Measurements from ENCODE around the gene MT2A.

- no peak for TF ChIP-seq ZNF207 (IDR thresholded peaks at IDR 0.05; ENCODE audit: borderline replicate concordance)
- TF ChIP-seq, protein P1, sequence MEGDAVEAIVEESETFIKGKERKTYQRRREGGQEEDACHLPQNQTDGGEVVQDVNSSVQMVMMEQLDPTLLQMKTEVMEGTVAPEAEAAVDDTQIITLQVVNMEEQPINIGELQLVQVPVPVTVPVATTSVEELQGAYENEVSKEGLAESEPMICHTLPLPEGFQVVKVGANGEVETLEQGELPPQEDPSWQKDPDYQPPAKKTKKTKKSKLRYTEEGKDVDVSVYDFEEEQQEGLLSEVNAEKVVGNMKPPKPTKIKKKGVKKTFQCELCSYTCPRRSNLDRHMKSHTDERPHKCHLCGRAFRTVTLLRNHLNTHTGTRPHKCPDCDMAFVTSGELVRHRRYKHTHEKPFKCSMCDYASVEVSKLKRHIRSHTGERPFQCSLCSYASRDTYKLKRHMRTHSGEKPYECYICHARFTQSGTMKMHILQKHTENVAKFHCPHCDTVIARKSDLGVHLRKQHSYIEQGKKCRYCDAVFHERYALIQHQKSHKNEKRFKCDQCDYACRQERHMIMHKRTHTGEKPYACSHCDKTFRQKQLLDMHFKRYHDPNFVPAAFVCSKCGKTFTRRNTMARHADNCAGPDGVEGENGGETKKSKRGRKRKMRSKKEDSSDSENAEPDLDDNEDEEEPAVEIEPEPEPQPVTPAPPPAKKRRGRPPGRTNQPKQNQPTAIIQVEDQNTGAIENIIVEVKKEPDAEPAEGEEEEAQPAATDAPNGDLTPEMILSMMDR (IDR thresholded peaks at IDR 0.05 in 2 of 3, conservative IDR thresholded peaks at IDR 0.05 in 1 of 3; ENCODE audit: control insufficient read depth in 2 of 3, extremely low read depth in 1 of 3, insufficient read depth in 1 of 3, low read depth in 3 of 3, low read length in 3 of 3): no peak
- TF ChIP-seq NFIC (IDR thresholded peaks at IDR 0.05; ENCODE audit: low read depth, low read length): no peak
- TF ChIP-seq ZNF592 (IDR thresholded peaks at IDR 0.05): no peak
- TF ChIP-seq, protein P2, sequence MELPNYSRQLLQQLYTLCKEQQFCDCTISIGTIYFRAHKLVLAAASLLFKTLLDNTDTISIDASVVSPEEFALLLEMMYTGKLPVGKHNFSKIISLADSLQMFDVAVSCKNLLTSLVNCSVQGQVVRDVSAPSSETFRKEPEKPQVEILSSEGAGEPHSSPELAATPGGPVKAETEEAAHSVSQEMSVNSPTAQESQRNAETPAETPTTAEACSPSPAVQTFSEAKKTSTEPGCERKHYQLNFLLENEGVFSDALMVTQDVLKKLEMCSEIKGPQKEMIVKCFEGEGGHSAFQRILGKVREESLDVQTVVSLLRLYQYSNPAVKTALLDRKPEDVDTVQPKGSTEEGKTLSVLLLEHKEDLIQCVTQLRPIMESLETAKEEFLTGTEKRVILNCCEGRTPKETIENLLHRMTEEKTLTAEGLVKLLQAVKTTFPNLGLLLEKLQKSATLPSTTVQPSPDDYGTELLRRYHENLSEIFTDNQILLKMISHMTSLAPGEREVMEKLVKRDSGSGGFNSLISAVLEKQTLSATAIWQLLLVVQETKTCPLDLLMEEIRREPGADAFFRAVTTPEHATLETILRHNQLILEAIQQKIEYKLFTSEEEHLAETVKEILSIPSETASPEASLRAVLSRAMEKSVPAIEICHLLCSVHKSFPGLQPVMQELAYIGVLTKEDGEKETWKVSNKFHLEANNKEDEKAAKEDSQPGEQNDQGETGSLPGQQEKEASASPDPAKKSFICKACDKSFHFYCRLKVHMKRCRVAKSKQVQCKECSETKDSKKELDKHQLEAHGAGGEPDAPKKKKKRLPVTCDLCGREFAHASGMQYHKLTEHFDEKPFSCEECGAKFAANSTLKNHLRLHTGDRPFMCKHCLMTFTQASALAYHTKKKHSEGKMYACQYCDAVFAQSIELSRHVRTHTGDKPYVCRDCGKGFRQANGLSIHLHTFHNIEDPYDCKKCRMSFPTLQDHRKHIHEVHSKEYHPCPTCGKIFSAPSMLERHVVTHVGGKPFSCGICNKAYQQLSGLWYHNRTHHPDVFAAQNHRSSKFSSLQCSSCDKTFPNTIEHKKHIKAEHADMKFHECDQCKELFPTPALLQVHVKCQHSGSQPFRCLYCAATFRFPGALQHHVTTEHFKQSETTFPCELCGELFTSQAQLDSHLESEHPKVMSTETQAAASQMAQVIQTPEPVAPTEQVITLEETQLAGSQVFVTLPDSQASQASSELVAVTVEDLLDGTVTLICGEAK (IDR thresholded peaks at IDR 0.05; ENCODE audit: borderline replicate concordance): no peak
Observed at GRCh38 chr16:56616608-56617211, 8.3 kb downstream of the MT2A start.

Measured in GM12878 (cell line).